Measurements from ENCODE around the gene FOXG1. TPM values are rescaled to one million over a fixed set of nuclear protein-coding genes. Genes with fewer than 3 reads are reported as not detected.

Gene FOXG1
- total RNA-seq, 1 experiment from 2014 or later: not detected

DNA sequence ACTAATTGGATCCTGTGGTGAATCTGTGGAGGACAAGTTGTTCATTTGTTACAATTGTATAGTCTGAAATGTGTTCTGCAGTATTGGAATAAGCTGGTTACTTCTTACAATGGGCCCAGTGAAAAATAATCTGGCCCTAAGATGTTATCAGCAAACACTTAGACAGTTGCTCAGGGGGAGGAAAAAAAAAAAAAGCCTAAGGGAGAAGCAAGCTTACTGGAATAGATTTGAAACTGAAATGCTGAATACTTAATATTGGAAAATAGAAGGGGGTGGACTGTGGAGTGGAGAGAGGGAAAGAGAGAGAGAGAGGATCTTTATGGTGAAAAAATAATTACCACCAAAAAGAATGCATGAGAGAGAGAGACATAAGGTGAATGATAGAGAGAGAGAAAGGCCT lies 4.0 kb downstream of the FOXG1 start:
- Histone ChIP-seq H3K4me3 (replicated peaks in 1 of 2; ENCODE audit: low read depth in 1 of 2, low read length in 2 of 2) (no peak overlapping the region), H3K4me1 (ENCODE audit: control insufficient read depth in 1 of 2, insufficient read depth in 2 of 2, low read length in 2 of 2) (no peaks in the 10 kb centered on the region), H3K4me2 (ENCODE audit: low read length) (no peak overlapping the region), H3K79me2 (ENCODE audit: insufficient read depth, low read length) (no peaks in the 10 kb centered on the region), H3K9me2 (ENCODE audit: insufficient read depth) (no peaks in the 10 kb centered on the region), H4K20me1 (ENCODE audit: insufficient read depth) (no peaks in the 10 kb centered on the region), H3K9me3 (ENCODE audit: control insufficient read depth in 1 of 2, insufficient read depth in 1 of 2, low read depth in 1 of 2, low read length in 2 of 2) (peaks cover 4 to 20% of the 10 kb centered on the region in 2 experiments; a peak in 2 of 4 replicates), H3K27ac (ENCODE audit: low read depth, low read length) (no peak overlapping the region), H2AFZ (ENCODE audit: low read depth, low read length, poor library complexity, severe bottlenecking) (no peak overlapping the region), H3K27me3 (ENCODE audit: insufficient read depth, low read length) (no peaks in the 10 kb centered on the region), H3K36me3 (ENCODE audit: control insufficient read depth in 1 of 2, insufficient read depth in 2 of 2, low read length in 2 of 2) (no peaks in the 10 kb centered on the region), H3K9ac (ENCODE audit: low read length) (no peak overlapping the region)
- DNase-seq (ENCODE audit: low read depth, low spot score) (no peak), ATAC-seq (no peak)
- ChIA-PET RAD21 (ENCODE audit: low non-redundant PET in 1 of 2, low total read pairs in 2 of 2, uncharacterized antibody in 2 of 2, unreplicated experiment in 2 of 2) (no interaction called here), CTCF (no interaction called here), POLR2A (no interaction called here)
- intact Hi-C loops (cut with micrococcal nuclease): no loop called here
- no TSS peak for BruUV-seq (replicated peaks)
- TF ChIP-seq EZH2 (IDR thresholded peaks at IDR 0.05) (no peak), POLR2AphosphoS5 (IDR thresholded peaks at IDR 0.05; ENCODE audit: low read depth, low read length) (no peak), RAD21 (IDR thresholded peaks at IDR 0.05; ENCODE audit: low read depth) (no peak), ATF3 (IDR thresholded peaks at IDR 0.05) (no peak), ZBTB33 (IDR thresholded peaks at IDR 0.05; ENCODE audit: extremely low read depth, insufficient replicate concordance, low read length) (no peak), ELF1 (IDR thresholded peaks at IDR 0.05; ENCODE audit: borderline replicate concordance, low read depth) (no peak), ZFX (IDR thresholded peaks at IDR 0.05) (no peak)
- TF ChIP-seq, protein P1, sequence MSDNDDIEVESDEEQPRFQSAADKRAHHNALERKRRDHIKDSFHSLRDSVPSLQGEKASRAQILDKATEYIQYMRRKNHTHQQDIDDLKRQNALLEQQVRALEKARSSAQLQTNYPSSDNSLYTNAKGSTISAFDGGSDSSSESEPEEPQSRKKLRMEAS (IDR thresholded peaks at IDR 0.05): no peak

DNA sequence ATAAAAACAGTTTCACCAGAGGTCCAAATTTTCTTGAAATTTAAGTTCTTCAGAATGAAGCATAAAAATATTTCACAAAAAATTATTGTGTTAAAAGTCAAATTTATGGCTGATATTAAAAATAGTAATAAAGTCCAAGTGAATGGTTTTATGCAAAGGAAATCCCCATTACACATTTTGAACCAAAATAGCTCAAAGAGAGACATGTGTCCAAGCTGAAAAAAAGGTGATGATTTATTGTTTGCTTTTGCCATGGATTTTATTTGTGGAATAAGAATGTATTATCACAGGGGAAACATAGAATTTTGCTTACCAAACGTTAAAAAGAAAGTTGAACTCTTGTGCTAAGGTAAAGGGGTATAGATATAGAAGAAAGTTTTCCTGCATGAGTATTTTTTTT lies 4.6 kb downstream of the FOXG1 start:
- no peak overlapping the region for H3K4me3 ChIP-seq (replicated peaks in 1 of 2; ENCODE audit: low read depth in 1 of 2, low read length in 2 of 2)
- intact Hi-C loops (cut with micrococcal nuclease): no loop called here
- no peaks in the 10 kb centered on the region for H3K36me3 ChIP-seq (ENCODE audit: control insufficient read depth in 1 of 2, insufficient read depth in 2 of 2, low read length in 2 of 2)
- no peak overlapping the region for H3K27ac ChIP-seq (ENCODE audit: low read depth, low read length)
- H3K9me3 ChIP-seq (ENCODE audit: control insufficient read depth in 1 of 2, insufficient read depth in 1 of 2, low read depth in 1 of 2, low read length in 2 of 2): peaks cover 4 to 25% of the 10 kb centered on the region in 2 experiments; a peak in 2 of 4 replicates
- ATAC-seq: no peak
- no peak overlapping the region for H3K4me2 ChIP-seq (ENCODE audit: low read length)
- ChIA-PET CTCF (no interaction called here), RAD21 (ENCODE audit: low non-redundant PET in 1 of 2, low total read pairs in 2 of 2, uncharacterized antibody in 2 of 2, unreplicated experiment in 2 of 2) (no interaction called here), POLR2A (no interaction called here)
- no peak overlapping the region for H3K9ac ChIP-seq (ENCODE audit: low read length)
- DNase-seq (ENCODE audit: low read depth, low spot score): no peak
- no TSS peak for BruUV-seq (replicated peaks)
- no peaks in the 10 kb centered on the region for H3K4me1 ChIP-seq (ENCODE audit: control insufficient read depth in 1 of 2, insufficient read depth in 2 of 2, low read length in 2 of 2)
- H3K27me3 ChIP-seq (ENCODE audit: insufficient read depth, low read length): no peaks in the 10 kb centered on the region
- H2AFZ ChIP-seq (ENCODE audit: low read depth, low read length, poor library complexity, severe bottlenecking): no peak overlapping the region
- no peaks in the 10 kb centered on the region for H3K79me2 ChIP-seq (ENCODE audit: insufficient read depth, low read length)
- H4K20me1 ChIP-seq (ENCODE audit: insufficient read depth): no peaks in the 10 kb centered on the region
- no peaks in the 10 kb centered on the region for H3K9me2 ChIP-seq (ENCODE audit: insufficient read depth)
- no peak for TF ChIP-seq CTCF (IDR thresholded peaks at IDR 0.05 in 2 of 3, conservative IDR thresholded peaks at IDR 0.05 in 1 of 3; ENCODE audit: borderline replicate concordance in 1 of 3, insufficient read depth in 1 of 3, low read depth in 2 of 3, low read length in 2 of 3)
- no peak for TF ChIP-seq CBX3 (IDR thresholded peaks at IDR 0.05; ENCODE audit: low read depth)
- no peak for TF ChIP-seq ELF1 (IDR thresholded peaks at IDR 0.05; ENCODE audit: borderline replicate concordance, low read depth)
- TF ChIP-seq EZH2phosphoT487 (IDR thresholded peaks at IDR 0.05; ENCODE audit: borderline replicate concordance): no peak
- no peak for TF ChIP-seq EZH2 (IDR thresholded peaks at IDR 0.05)
- no peak for TF ChIP-seq TCF7L2 (IDR thresholded peaks at IDR 0.05; ENCODE audit: borderline replicate concordance, extremely low read depth, insufficient read depth, insufficient read length)
- TF ChIP-seq YY1 (IDR thresholded peaks at IDR 0.05; ENCODE audit: extremely low read depth, insufficient replicate concordance, low read depth, low read length): no peak
- TF ChIP-seq RAD21 (IDR thresholded peaks at IDR 0.05; ENCODE audit: low read depth): no peak
- no peak for TF ChIP-seq SP1 (IDR thresholded peaks at IDR 0.05; ENCODE audit: low read depth)
- TF ChIP-seq FOSL1 (IDR thresholded peaks at IDR 0.05; ENCODE audit: low read depth): no peak

Data from HCT116 (cell line).